Esophagus squamous epithelium (tissue), 4 donors: ENCODE data around the gene SEC62.

ENCODE experiments used
- CTCF ChIP-seq, 6 experiments: fragments of 450-650 bp in 4 of 6; fragments of 200-600 bp in 2 of 6; sonication (generic) in 2 of 6; IDR thresholded peaks; one replicate each; pipeline ENCODE4 v1.5.1; 2016 to 2019; ENCODE audit warnings: antibody characterized with exemption in 6 of 6, mild to moderate bottlenecking in 4 of 6, moderate library complexity in 4 of 6
- POLR2A ChIP-seq, 4 donors: fragments of 450-650 bp; IDR thresholded peaks; one replicate each; pipeline ENCODE4 v1.6.1; 2017; ENCODE audit warnings: antibody characterized with exemption in 4 of 4, mild to moderate bottlenecking in 4 of 4, moderate library complexity in 3 of 4

GRCh38 chr3:170043506-170043905, 76.9 kb downstream of the SEC62 start:
- TF ChIP-seq CTCF (IDR thresholded peaks at IDR 0.05), result no peak
- no peak for TF ChIP-seq POLR2A (IDR thresholded peaks at IDR 0.05)
